CD4-positive, alpha-beta T cell treated with Interleukin-15 for 4 hours (primary cell): ENCODE measurements around the gene SLC9A3.

Experiments
- DNase-seq: peaks from one replicate; pipeline ENCODE4 v3.0.0-alpha.2; 2020; ENCODE audit warnings: low spot score

SLC9A3 gene

GRCh38 chr5:442335-443238 is 81.7 kb downstream of the SLC9A3 start, which contains the start of gene EXOC3:
EXOC3 (plus strand) TSS chr5:443176; CDS start chr5:446206, 3,030 bp downstream.
- DNase-seq, result peak; percentile 74

- DNase-seq, result no peak
Observed at GRCh38 chr5:441996-442334, 82.3 kb downstream of the SLC9A3 start.

GRCh38 chr5:440401-441201 is 83.6 kb downstream of the SLC9A3 start:
- no peak for DNase-seq

GRCh38 chr5:439636-440035 is 84.6 kb downstream of the SLC9A3 start:
- no peak for DNase-seq

- DNase-seq, result no peak
Observed at GRCh38 chr5:439181-439580, 85.1 kb downstream of the SLC9A3 start.

GRCh38 chr5:438481-438981 is 85.7 kb downstream of the SLC9A3 start:
- no peak for DNase-seq

- no peak for DNase-seq
Observed at GRCh38 chr5:437281-437771, 86.9 kb downstream of the SLC9A3 start.

GRCh38 chr5:436641-436975 is 87.6 kb downstream of the SLC9A3 start:
- no peak for DNase-seq

GRCh38 chr5:435961-436640 is 88.1 kb downstream of the SLC9A3 start:
- no peak for DNase-seq

GRCh38 chr5:435156-435790 is 89.0 kb downstream of the SLC9A3 start:
- DNase-seq, result no peak

- DNase-seq, result no peak
Observed at GRCh38 chr5:434443-435146, 89.7 kb downstream of the SLC9A3 start.

GRCh38 chr5:433836-434235 is 90.4 kb downstream of the SLC9A3 start:
- no peak for DNase-seq

- DNase-seq, result no peak
Observed at GRCh38 chr5:432928-433791, 91.1 kb downstream of the SLC9A3 start.

- DNase-seq, result no peak
Observed at GRCh38 chr5:432201-432927, 91.9 kb downstream of the SLC9A3 start.

GRCh38 chr5:431711-432050 is 92.6 kb downstream of the SLC9A3 start:
- DNase-seq, result no peak

- no peak for DNase-seq
Observed at GRCh38 chr5:431001-431710, 93.1 kb downstream of the SLC9A3 start.

- DNase-seq, result no peak
Observed at GRCh38 chr5:430214-430925, 93.9 kb downstream of the SLC9A3 start.

GRCh38 chr5:429453-430188 is 94.6 kb downstream of the SLC9A3 start:
- DNase-seq, result no peak
